HepG2 (cell line): ENCODE results near the gene C1GALT1. TPM values are rescaled to one million over a fixed set of nuclear protein-coding genes. Genes with fewer than 3 reads are reported as not detected.

ENCODE experiments used
- ATAC-seq: fragments of 200-7000 bp; cut with Tn5 transposase; 3 replicates; pipeline ENCODE4 v1.9.1; 2020; ENCODE audit warnings: mild to moderate bottlenecking, moderate library complexity
- BruUV-seq: library from RNA; stranded (reverse); fragments of 400-500 nt; replicated peaks from 2 replicates; lab custom pipeline; 2021; lab: Mats Ljungman, UMichigan
- CTCF ChIA-PET: fragments of 300-600 bp; formaldehyde crosslinking; extraction: SDS; loops from one replicate; lab custom pipeline; 2021; ENCODE audit warnings: low total read pairs, inconsistent platforms, low intra/inter-chr PET ratio; lab: Yijun Ruan, JAX
- POLR2A ChIA-PET: fragments of 350-600 bp; sonication (Branson Sonifier 250); formaldehyde crosslinking; loops from one replicate; lab custom pipeline; 2020; ENCODE audit warnings: antibody characterized with exemption, inconsistent platforms; lab: Yijun Ruan, JAX
- DNase-seq: peaks from one replicate; pipeline ENCODE4 v3.0.0-alpha.2; 2015; ENCODE audit warnings: low spot score
- FAIRE-seq: peaks from 3 replicates; lab custom pipeline; 2011; peaks lifted over from hg19 to GRCh38; lab: Jason Lieb, UNC
- H2AFZ ChIP-seq: one replicate; pipeline ENCODE4 v1.6.1; 2011; ENCODE audit warnings: low read length, inconsistent platforms
- H3K27ac ChIP-seq: fragments of 300-600 bp; 3 replicates; pipeline ENCODE4 v1.8.0; 2011; ENCODE audit warnings: mixed run types, mild to moderate bottlenecking, mixed read lengths, low read length, inconsistent platforms; ENCODE audit not compliant: insufficient read depth; ENCODE audit errors: extremely low read length
- H3K27me3 ChIP-seq, 2 experiments: fragments of 200-600 bp in 1 of 2; 2 replicates in 1 of 2; 3 replicates in 1 of 2; pipeline versions ENCODE4 v1.6.0 to v1.8.0; 2011; ENCODE audit warnings: low read length in 2 of 2, mild to moderate bottlenecking in 2 of 2, moderate library complexity in 2 of 2, inconsistent platforms in 1 of 2; ENCODE audit not compliant: insufficient read depth in 2 of 2, control insufficient read depth in 1 of 2
- H3K36me3 ChIP-seq, 2 experiments: fragments of 200-600 bp in 1 of 2; replicated peaks in 1 of 2; 2 replicates in 1 of 2; 3 replicates in 1 of 2; pipeline versions ENCODE4 v1.5.1 to v1.8.0; 2011; ENCODE audit warnings: low read length in 2 of 2, inconsistent platforms in 1 of 2; ENCODE audit not compliant: insufficient read depth in 2 of 2, control insufficient read depth in 1 of 2
- H3K4me1 ChIP-seq: 2 replicates; pipeline ENCODE4 v1.5.1; 2012; ENCODE audit warnings: low read length, inconsistent platforms; ENCODE audit not compliant: insufficient read depth
- H3K4me2 ChIP-seq: 2 replicates; pipeline ENCODE4 v1.6.0; 2011; ENCODE audit warnings: low read depth, low read length, inconsistent platforms
- H3K4me3 ChIP-seq, 3 experiments: fragments of 200-600 bp in 1 of 3; sonication (generic), shearing (Covaris generic) in 1 of 3; replicated peaks in 1 of 3; 2 replicates each; pipeline ENCODE4 v1.5.1; 2011 to 2016; ENCODE audit warnings: low read length in 3 of 3, inconsistent platforms in 2 of 3, low read depth in 2 of 3, mild to moderate bottlenecking in 2 of 3, control low read depth in 1 of 3, mixed read lengths in 1 of 3; ENCODE audit not compliant: insufficient read depth in 1 of 3
- H3K79me2 ChIP-seq: one replicate; pipeline ENCODE4 v1.6.1; 2011; ENCODE audit warnings: low read length, inconsistent platforms; ENCODE audit not compliant: insufficient read depth
- H3K9ac ChIP-seq: 2 replicates; pipeline ENCODE4 v1.6.0; 2011; ENCODE audit warnings: mild to moderate bottlenecking, low read depth, low read length, inconsistent platforms; ENCODE audit not compliant: insufficient read depth
- H3K9me3 ChIP-seq: 2 replicates; pipeline ENCODE4 v1.5.1; 2012; ENCODE audit warnings: mild to moderate bottlenecking, low read length
- H4K20me1 ChIP-seq: 2 replicates; pipeline ENCODE4 v1.6.0; 2011; ENCODE audit warnings: inconsistent platforms, mild to moderate bottlenecking, low read length, moderate library complexity; ENCODE audit not compliant: insufficient read depth
- ARID5B ChIP-seq: IDR thresholded peaks from 2 replicates; pipeline ENCODE4 v1.4.0; 2020; ENCODE audit warnings: mild to moderate bottlenecking, missing genetic modification reagents
- CENPBD1 ChIP-seq: sonication (generic); formaldehyde crosslinking; IDR thresholded peaks from 2 replicates; pipeline ENCODE4 v1.8.0; 2022; ENCODE audit warnings: missing genetic modification reagents, low read depth, mild to moderate bottlenecking, borderline replicate concordance
- CHD4 ChIP-seq: fragments of 200-600 bp; sonication (generic); IDR thresholded peaks from 2 replicates; pipeline ENCODE4 v1.7.0; 2017; ENCODE audit warnings: mild to moderate bottlenecking, low read length, borderline replicate concordance
- ELF3 ChIP-seq: IDR thresholded peaks from 2 replicates; pipeline ENCODE4 v1.6.1; 2016; ENCODE audit warnings: missing genetic modification reagents, missing compliant biosample characterization
- GABPA ChIP-seq, 2 experiments: IDR thresholded peaks; 2 replicates each; pipeline ENCODE4 v1.6.1; 2011 to 2016; ENCODE audit warnings: low read depth in 2 of 2, low read length in 1 of 2, missing biosample characterization in 1 of 2, missing genetic modification characterization in 1 of 2
- HDAC2 ChIP-seq: sonication (generic); formaldehyde crosslinking; IDR thresholded peaks from 2 replicates; pipeline ENCODE4 v1.4.0; 2020; ENCODE audit warnings: missing genetic modification reagents
- KDM5B ChIP-seq: sonication (generic); formaldehyde crosslinking; IDR thresholded peaks from 2 replicates; pipeline ENCODE4 v1.4.0; 2020; ENCODE audit warnings: missing genetic modification reagents, mild to moderate bottlenecking, borderline replicate concordance
- MXD3 ChIP-seq: IDR thresholded peaks from 2 replicates; pipeline ENCODE4 v1.6.1; 2016; ENCODE audit warnings: mild to moderate bottlenecking, missing biosample characterization, missing genetic modification reagents
- PHF8 ChIP-seq: sonication (generic); formaldehyde crosslinking; IDR thresholded peaks from 2 replicates; pipeline ENCODE4 v1.5.0; 2020; ENCODE audit warnings: missing genetic modification reagents
- PLSCR1 ChIP-seq: sonication (generic); formaldehyde crosslinking; IDR thresholded peaks from 2 replicates; pipeline ENCODE4 v1.5.0; 2020; ENCODE audit warnings: missing genetic modification reagents, mild to moderate bottlenecking, borderline replicate concordance
- RFX1 ChIP-seq: fragments of 450-650 bp; IDR thresholded peaks from 2 replicates; pipeline ENCODE4 v1.6.1; 2017
- TEAD3 ChIP-seq: optimal IDR thresholded peaks from 2 replicates; pipeline ENCODE3; 2016; ENCODE audit warnings: borderline replicate concordance
- UBTF ChIP-seq: sonication (generic); formaldehyde crosslinking; IDR thresholded peaks from 2 replicates; pipeline ENCODE4 v1.4.0; 2020; ENCODE audit warnings: mild to moderate bottlenecking, missing genetic modification reagents
- ZNF30 ChIP-seq: sonication (generic); formaldehyde crosslinking; IDR thresholded peaks from 2 replicates; pipeline ENCODE4 v1.5.0; 2020; ENCODE audit warnings: mild to moderate bottlenecking, missing genetic modification reagents
- ZNF383 ChIP-seq: sonication (generic); formaldehyde crosslinking; IDR thresholded peaks from 2 replicates; pipeline ENCODE4 v1.4.0; 2020; ENCODE audit warnings: missing genetic modification reagents, mild to moderate bottlenecking, borderline replicate concordance
- ZNF451 ChIP-seq: sonication (generic); formaldehyde crosslinking; IDR thresholded peaks from 2 replicates; pipeline ENCODE4 v1.5.0; 2020; ENCODE audit warnings: mild to moderate bottlenecking, missing genetic modification reagents
- ZNF746 ChIP-seq: sonication (generic); formaldehyde crosslinking; IDR thresholded peaks from 2 replicates; pipeline ENCODE4 v1.8.0; 2022; ENCODE audit warnings: mild to moderate bottlenecking, missing genetic modification reagents
- ZSCAN20 ChIP-seq: sonication (generic); formaldehyde crosslinking; IDR thresholded peaks from 2 replicates; pipeline ENCODE4 v1.4.0; 2020; ENCODE audit warnings: missing genetic modification reagents, mild to moderate bottlenecking, borderline replicate concordance
- in situ Hi-C: cut with HindIII; loops from 2 replicates; pipeline ENCODE4 v1.10.0; 2017; ENCODE audit warnings: low pct_unique_long_range_greater_than_20kb; ENCODE audit not compliant: extremely low pct_ligation_motif_present
- intact Hi-C: fragments of 100-400 bp; cut with micrococcal nuclease; formaldehyde crosslinking; loops from one replicate; pipeline ENCODE4 v1.10.0; 2022; ENCODE audit not compliant: unreplicated experiment
- polyA plus RNA-seq, 8 experiments: library from polyadenylated mRNA; depleted of rRNA in 3 of 8; stranded (reverse) in 7 of 8; unstranded in 1 of 8; fragments of >200 nt; fragmentation: Illumina TruSeq in 4 of 8; extraction: Trizol in 4 of 8; gene quantifications; 2 replicates each; pipeline versions ENCODE4 v1.2.1 to v1.2.3, GENCODE V29; 2011 to 2016; ENCODE audit warnings: low read depth in 4 of 8, missing spikeins in 1 of 8, mixed read lengths in 1 of 8; ENCODE audit not compliant: insufficient read depth in 1 of 8
- total RNA-seq, 5 experiments: library from RNA; depleted of rRNA; stranded (reverse); fragments of >200 nt; fragmentation: Illumina TruSeq; extraction: Trizol; gene quantifications; 2 replicates each; pipeline ENCODE4 v1.2.3, GENCODE V29; 2016; ENCODE audit warnings: low read depth in 1 of 5

C1GALT1 gene
- total and polyA plus RNA-seq, 2 of the 13 experiments (the other 11 are each of a cell fraction or from before 2014, with no cell fraction given), result 57.1 to 65.9 TPM

- Histone ChIP-seq H3K4me3 (no peak overlapping the region), H3K4me2 (no peak overlapping the region), H3K79me2 (peaks cover 82% of the 10 kb centered on the region), H3K27me3 (no peaks in the 10 kb centered on the region), H3K9me3 (no peaks in the 10 kb centered on the region), H2AFZ (no peak overlapping the region), H3K9ac (no peak overlapping the region), H3K36me3 (peaks cover 6 to 44% of the 10 kb centered on the region in 2 experiments), H4K20me1 (peaks cover 14% of the 10 kb centered on the region; the same call in 1 of the 2 replicates), H3K4me1 (peaks cover 42% of the 10 kb centered on the region), H3K27ac (no peak overlapping the region)
- FAIRE-seq, result no peak
- in situ Hi-C loops (no loop called here), intact Hi-C loops (no loop called here)
- no TSS peak for BruUV-seq
- CTCF ChIA-PET, result no interaction called here
- no peak for ATAC-seq
- POLR2A ChIA-PET, result interaction anchor here (1.2 kb wide), 1 partner anchor 61 kb away, joined by 3 read pairs; no protein-coding TSS in a partner anchor
- DNase-seq, result peak; percentile 42
- TF ChIP-seq ZNF383 (CRISPR knock-in tag), result no peak
- 0 out of 2 replicates have a peak, but pooled peaks have one; percentile 21 for TF ChIP-seq HDAC2
- no peak for TF ChIP-seq UBTF (CRISPR knock-in tag)
- no peak for TF ChIP-seq KDM5B (CRISPR knock-in tag)
- TF ChIP-seq GABPA (IDR thresholded peaks at IDR 0.05; ENCODE audit: low read depth, low read length), result no peak
- TF ChIP-seq GABPA (CRISPR knock-in tag; IDR thresholded peaks at IDR 0.05; ENCODE audit: low read depth), result 0 out of 2 replicates have a peak, but pooled peaks have one; percentile 29
- no peak for TF ChIP-seq ZSCAN20 (CRISPR knock-in tag)
- TF ChIP-seq ELF3, result peak; percentile 80
- TF ChIP-seq ZNF30 (CRISPR knock-in tag), result no peak
- no peak for TF ChIP-seq CHD4
- TF ChIP-seq PLSCR1, result no peak
- TF ChIP-seq TEAD3, result peak; percentile 48
- TF ChIP-seq ARID5B (CRISPR knock-in tag), result 0 out of 2 replicates have a peak, but pooled peaks have one; percentile 10
- TF ChIP-seq CENPBD1, result no peak
- TF ChIP-seq PHF8 (CRISPR knock-in tag), result no peak
- TF ChIP-seq ZNF451 (CRISPR knock-in tag), result no peak
- TF ChIP-seq ZNF746 (CRISPR knock-in tag), result no peak
- no peak for TF ChIP-seq RFX1
- no peak for TF ChIP-seq MXD3 (CRISPR knock-in tag)
Observed at GRCh38 chr7:7219216-7219615, 36.9 kb downstream of the C1GALT1 start.
